ENCODE measurements around the gene EYS.
"Not testable (repeated sequence)": the region's sequence is repeated elsewhere in the genome, so short reads cannot be mapped to it uniquely, and the experiment has no call there.

EYS gene

GRCh38 chr6:63975699-63976098 lies 1731.3 kb downstream of the EYS start:
- no peak overlapping the region for H3K4me2 ChIP-seq

GRCh38 chr6:63968650-63969049 lies 1738.4 kb downstream of the EYS start:
- no peaks in the 10 kb centered on the region for H3K27me3 ChIP-seq (ENCODE audit: insufficient read depth, low read depth)
- H3K4me3 ChIP-seq (IDR thresholded peaks at IDR 0.05; ENCODE audit: insufficient read depth, low read depth, low read length): no peak overlapping the region
- H3K79me2 ChIP-seq (ENCODE audit: insufficient read depth, low read depth): no peaks in the 10 kb centered on the region
- no peak overlapping the region for H3K27ac ChIP-seq
- no peak overlapping the region for H2AFZ ChIP-seq (ENCODE audit: low read depth)
- H3K4me1 ChIP-seq (ENCODE audit: low read depth, poor library complexity, severe bottlenecking): no peaks in the 10 kb centered on the region
- H3K4me2 ChIP-seq: no peak overlapping the region
- no peak overlapping the region for H3K9ac ChIP-seq
- H4K20me1 ChIP-seq (ENCODE audit: insufficient read depth): no peaks in the 10 kb centered on the region
- no peaks in the 10 kb centered on the region for H3K36me3 ChIP-seq (ENCODE audit: insufficient read depth)
- TF ChIP-seq CTCF (conservative IDR thresholded peaks at IDR 0.05; ENCODE audit: low read depth, low read length): no peak

More at GRCh38 chr6:63975699-63976098, 1731.3 kb downstream of the EYS start:
- no peak overlapping the region for H3K9ac ChIP-seq
- no peak overlapping the region for H3K27ac ChIP-seq
- TF ChIP-seq CTCF (conservative IDR thresholded peaks at IDR 0.05; ENCODE audit: low read depth, low read length): no peak
- H3K4me1 ChIP-seq (ENCODE audit: low read depth, poor library complexity, severe bottlenecking): no peaks in the 10 kb centered on the region
- no peak overlapping the region for H2AFZ ChIP-seq (ENCODE audit: low read depth)
- H3K79me2 ChIP-seq (ENCODE audit: insufficient read depth, low read depth): no peaks in the 10 kb centered on the region
- H3K36me3 ChIP-seq (ENCODE audit: insufficient read depth): no peaks in the 10 kb centered on the region
- H4K20me1 ChIP-seq (ENCODE audit: insufficient read depth): no peaks in the 10 kb centered on the region
- no peak overlapping the region for H3K4me3 ChIP-seq (IDR thresholded peaks at IDR 0.05; ENCODE audit: insufficient read depth, low read depth, low read length)
- no peaks in the 10 kb centered on the region for H3K27me3 ChIP-seq (ENCODE audit: insufficient read depth, low read depth)

GRCh38 chr6:63964366-63964765 lies 1742.7 kb downstream of the EYS start:
- H3K4me2 ChIP-seq: no peak overlapping the region
- no peak overlapping the region for H3K27ac ChIP-seq
- H3K79me2 ChIP-seq (ENCODE audit: insufficient read depth, low read depth): no peaks in the 10 kb centered on the region
- H3K4me1 ChIP-seq (ENCODE audit: low read depth, poor library complexity, severe bottlenecking): no peaks in the 10 kb centered on the region
- no peaks in the 10 kb centered on the region for H4K20me1 ChIP-seq (ENCODE audit: insufficient read depth)
- TF ChIP-seq CTCF (conservative IDR thresholded peaks at IDR 0.05; ENCODE audit: low read depth, low read length): no peak
- H3K36me3 ChIP-seq (ENCODE audit: insufficient read depth): no peaks in the 10 kb centered on the region
- no peak overlapping the region for H3K4me3 ChIP-seq (IDR thresholded peaks at IDR 0.05; ENCODE audit: insufficient read depth, low read depth, low read length)
- no peaks in the 10 kb centered on the region for H3K27me3 ChIP-seq (ENCODE audit: insufficient read depth, low read depth)
- H3K9ac ChIP-seq: no peak overlapping the region
- no peak overlapping the region for H2AFZ ChIP-seq (ENCODE audit: low read depth)

- TF ChIP-seq CTCF (conservative IDR thresholded peaks at IDR 0.05; ENCODE audit: low read depth, low read length): no peak
- Histone ChIP-seq H3K4me3 (IDR thresholded peaks at IDR 0.05; ENCODE audit: insufficient read depth, low read depth, low read length) (no peak overlapping the region), H3K4me1 (ENCODE audit: low read depth, poor library complexity, severe bottlenecking) (no peaks in the 10 kb centered on the region), H3K79me2 (ENCODE audit: insufficient read depth, low read depth) (no peaks in the 10 kb centered on the region), H4K20me1 (ENCODE audit: insufficient read depth) (no peaks in the 10 kb centered on the region), H2AFZ (ENCODE audit: low read depth) (no peak overlapping the region), H3K27me3 (ENCODE audit: insufficient read depth, low read depth) (no peaks in the 10 kb centered on the region), H3K36me3 (ENCODE audit: insufficient read depth) (no peaks in the 10 kb centered on the region), H3K4me2 (no peak overlapping the region), H3K9ac (no peak overlapping the region), H3K27ac (no peak overlapping the region)
These were observed 1743.2 kb downstream of the EYS start for GRCh38 chr6:63963769-63964315.

GRCh38 chr6:63953336-63954021 lies 1753.5 kb downstream of the EYS start:
- not testable (repeated sequence) for H3K36me3 ChIP-seq (ENCODE audit: insufficient read depth); H3K4me2 ChIP-seq; H4K20me1 ChIP-seq (ENCODE audit: insufficient read depth); H3K27me3 ChIP-seq (ENCODE audit: insufficient read depth, low read depth); H3K79me2 ChIP-seq (ENCODE audit: insufficient read depth, low read depth); H3K9ac ChIP-seq; H3K4me1 ChIP-seq (ENCODE audit: low read depth, poor library complexity, severe bottlenecking); H3K4me3 ChIP-seq (IDR thresholded peaks at IDR 0.05; ENCODE audit: insufficient read depth, low read depth, low read length); H3K27ac ChIP-seq; H2AFZ ChIP-seq (ENCODE audit: low read depth)
